Measurements from ENCODE around the gene KIF3C. TPM values are rescaled to one million over a fixed set of nuclear protein-coding genes. Genes with fewer than 3 reads are reported as not detected.

Gene KIF3C
- total RNA-seq, 1 experiment from 2014 or later: 41.4 TPM

GRCh38 chr2:26024260-26024659 lies 42.0 kb upstream of the KIF3C start:
- no peak overlapping the region for H2BK5ac ChIP-seq (ENCODE audit: insufficient read length, low read length)
- no peak overlapping the region for H2BK15ac ChIP-seq (ENCODE audit: low read depth, low read length)
- DNase-seq: no peak
- no peak overlapping the region for H3K23ac ChIP-seq (ENCODE audit: insufficient read length, low read depth, low read length)
- H4K8ac ChIP-seq (replicated peaks; ENCODE audit: insufficient read length, low read depth, low read length): no peak overlapping the region
- H4K5ac ChIP-seq (ENCODE audit: insufficient read length, low read depth, low read length): no peak overlapping the region
- no peak overlapping the region for H3T11ph ChIP-seq (ENCODE audit: low read length)
- peaks cover 3% of the 10 kb centered on the region in 2 experiments; a peak in 2 of 4 replicates for H3K4me1 Mint-ChIP-seq
- no peaks in the 10 kb centered on the region for H3K4me1 ChIP-seq (ENCODE audit: insufficient read depth, low read length)
- no peaks in the 10 kb centered on the region for H3K23me2 ChIP-seq (ENCODE audit: insufficient read length, low read depth, low read length, poor library complexity, severe bottlenecking)
- H3K36me3 Mint-ChIP-seq (ENCODE audit: insufficient read depth in 1 of 3, low read depth in 3 of 3): no peaks in the 10 kb centered on the region
- H3K4ac ChIP-seq (ENCODE audit: low read depth, low read length): no peak overlapping the region
- H2AK5ac ChIP-seq (ENCODE audit: insufficient read length, low read length): no peak overlapping the region
- H3K79me2 ChIP-seq (ENCODE audit: insufficient read depth, low read length): no peaks in the 10 kb centered on the region
- H3K27ac ChIP-seq (ENCODE audit: insufficient read length, low read depth, low read length): no peak overlapping the region
- no peaks in the 10 kb centered on the region for H3K9me3 ChIP-seq (ENCODE audit: control insufficient read depth, low read depth, low read length)
- no peaks in the 10 kb centered on the region for H4K20me1 ChIP-seq (ENCODE audit: control insufficient read depth, insufficient read depth, insufficient read length)
- H3K18ac ChIP-seq (ENCODE audit: insufficient read length, low read depth, low read length): no peak overlapping the region
- H3K27ac Mint-ChIP-seq: no peak overlapping the region
- WGBS (ENCODE audit: extremely low coverage, insufficient read length, low lambda C conversion rate): no CpG with 5 or more reads among the region's 2 CpGs
- no peak for TF ChIP-seq CTCF (conservative IDR thresholded peaks at IDR 0.05)
- no peak overlapping the region for H3K4me3 Mint-ChIP-seq
- H3K27me3 ChIP-seq (ENCODE audit: insufficient read depth, low read length): no peaks in the 10 kb centered on the region
- no peak overlapping the region for H3K14ac ChIP-seq (ENCODE audit: insufficient read depth, low read length)
- no peaks in the 10 kb centered on the region; the same call in 1 of the 2 replicates for H3K27me3 Mint-ChIP-seq (ENCODE audit: low read depth)
- H4K91ac ChIP-seq (ENCODE audit: insufficient read length, low read depth, low read length): no peak overlapping the region
- no peak overlapping the region for H3K4me2 ChIP-seq (ENCODE audit: insufficient read depth, insufficient read length, low read length)
- no peak overlapping the region for H2BK120ac ChIP-seq (ENCODE audit: low read depth, low read length, poor library complexity, severe bottlenecking)
- no peaks in the 10 kb centered on the region for H3K79me1 ChIP-seq (ENCODE audit: insufficient read depth, low read depth, low read length, poor library complexity, severe bottlenecking)
- H2BK12ac ChIP-seq (ENCODE audit: insufficient read length, low read depth, low read length): no peak overlapping the region
- no peak overlapping the region for H2AFZ ChIP-seq (ENCODE audit: low read length)
- H3K56ac ChIP-seq (ENCODE audit: insufficient read length, low read depth, low read length): no peak overlapping the region
- H2BK20ac ChIP-seq (ENCODE audit: low read depth, low read length, poor library complexity, severe bottlenecking): no peak overlapping the region
- H3K9me3 Mint-ChIP-seq: no peaks in the 10 kb centered on the region; a peak in 3 of 5 replicates
- no peak overlapping the region for H3K9ac ChIP-seq (ENCODE audit: extremely low read depth, insufficient read length, low read length)
